Type B pancreatic cell (in vitro differentiated cells): ENCODE data around the gene TNNC1. TPM values are rescaled to one million over a fixed set of nuclear protein-coding genes. Genes with fewer than 3 reads are reported as not detected.

Source experiments
- DNase-seq: peaks from one replicate; pipeline ENCODE4 v3.0.0; 2021; ENCODE audit warnings: mixed read lengths; ENCODE audit not compliant: unreplicated experiment; ENCODE audit errors: extremely low spot score
- H3K27ac Mint-ChIP-seq: 2 replicates; pipeline ENCODE4 v1.8.0; 2021; ENCODE audit warnings: mild to moderate bottlenecking, mixed read lengths
- H3K27me3 Mint-ChIP-seq: 2 replicates; pipeline ENCODE4 v1.8.0; 2021; ENCODE audit warnings: mixed read lengths
- H3K36me3 Mint-ChIP-seq: 2 replicates; pipeline ENCODE4 v1.8.0; 2021; ENCODE audit warnings: mixed read lengths
- H3K4me1 Mint-ChIP-seq: one replicate; pipeline ENCODE4 v1.8.0; 2021; ENCODE audit warnings: mixed read lengths; ENCODE audit not compliant: unreplicated experiment
- H3K4me3 Mint-ChIP-seq: 2 replicates; pipeline ENCODE4 v1.8.0; 2021; ENCODE audit warnings: mild to moderate bottlenecking, mixed read lengths
- H3K9me3 Mint-ChIP-seq: 2 replicates; pipeline ENCODE4 v1.8.0; 2021; ENCODE audit warnings: mixed read lengths
- CTCF ChIP-seq: fragments of 200-600 bp; sonication (generic); conservative IDR thresholded peaks from 2 replicates; pipeline ENCODE4 v1.5.0; 2021; ENCODE audit warnings: antibody characterized with exemption, mild to moderate bottlenecking
- total RNA-seq: library from RNA; stranded (reverse); gene quantifications from 2 replicates; pipeline ENCODE4 v1.2.1, GENCODE V29; 2021; ENCODE audit warnings: low replicate concordance

TNNC1 gene
- total RNA-seq, 1 donor from 2014 or later: 6.6 TPM

DNA sequence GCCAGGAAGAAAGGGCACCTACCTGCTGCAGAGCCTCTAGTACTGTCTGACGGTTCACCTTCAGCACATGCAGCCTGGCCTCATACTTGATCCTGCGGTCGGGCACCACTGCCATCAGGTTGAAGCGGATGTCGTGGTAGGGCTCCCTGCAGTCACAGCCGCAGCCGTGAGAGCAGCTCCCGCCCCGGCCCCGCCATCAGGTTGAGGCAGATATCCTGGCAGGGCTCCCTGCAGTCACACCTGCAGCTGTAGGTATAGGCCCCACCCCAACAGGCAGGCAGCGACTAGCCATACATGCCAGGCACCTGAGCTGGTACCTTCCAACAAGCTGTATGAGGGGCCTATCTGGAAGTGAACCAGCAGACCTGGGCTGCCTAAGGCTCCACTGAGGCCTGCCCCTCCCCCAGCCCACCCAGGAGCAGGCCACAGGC is 47.6 kb downstream of the TNNC1 start:
- H3K4me1 Mint-ChIP-seq: peaks cover 11% of the 10 kb centered on the region
- H3K36me3 Mint-ChIP-seq: peaks cover 15% of the 10 kb centered on the region
- no peak for TF ChIP-seq CTCF

GRCh38 chr3:52405601-52406110 is 48.2 kb downstream of the TNNC1 start:
- no peak for TF ChIP-seq CTCF
- Mint-ChIP-seq H3K27me3 (no peaks in the 10 kb centered on the region), H3K9me3 (no peaks in the 10 kb centered on the region), H3K36me3 (peaks cover 15% of the 10 kb centered on the region), H3K4me1 (peaks cover 8% of the 10 kb centered on the region), H3K27ac (no peak overlapping the region), H3K4me3 (no peak overlapping the region)
- DNase-seq: no peak

More for the DNA sequence above, 47.6 kb downstream of the TNNC1 start:
- H3K27me3 Mint-ChIP-seq: no peaks in the 10 kb centered on the region
- H3K27ac Mint-ChIP-seq: no peak overlapping the region
- H3K9me3 Mint-ChIP-seq: no peaks in the 10 kb centered on the region
- no peak for DNase-seq
- no peak overlapping the region for H3K4me3 Mint-ChIP-seq

DNA sequence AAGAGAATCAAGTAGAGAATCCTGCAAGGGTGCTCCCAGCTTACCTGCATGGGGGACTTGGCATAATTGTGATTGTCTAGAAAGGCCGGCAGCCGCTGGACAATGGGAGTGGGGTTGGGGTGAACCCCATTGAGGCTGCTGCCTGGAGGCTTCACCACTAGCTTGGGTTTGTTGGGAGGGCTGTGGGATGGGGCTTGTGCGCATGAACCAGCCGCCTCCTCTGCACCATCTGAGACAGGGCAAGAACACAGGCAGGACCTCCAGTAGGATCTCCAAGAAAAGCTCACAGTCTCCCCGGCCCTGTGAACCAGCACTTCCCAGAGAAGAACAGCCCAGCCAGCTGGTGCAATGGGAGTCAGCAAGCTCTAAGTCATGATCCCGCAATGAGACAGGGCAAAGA is 48.8 kb downstream of the TNNC1 start:
- Mint-ChIP-seq H3K4me3 (no peak overlapping the region), H3K27me3 (no peaks in the 10 kb centered on the region), H3K36me3 (peaks cover 15% of the 10 kb centered on the region), H3K9me3 (no peaks in the 10 kb centered on the region), H3K27ac (no peak overlapping the region), H3K4me1 (peaks cover 8% of the 10 kb centered on the region)
- no peak for TF ChIP-seq CTCF
- no peak for DNase-seq

- Mint-ChIP-seq H3K27ac (no peak overlapping the region), H3K4me3 (no peak overlapping the region), H3K4me1 (peaks cover 8% of the 10 kb centered on the region), H3K27me3 (no peaks in the 10 kb centered on the region), H3K36me3 (peaks cover 15% of the 10 kb centered on the region), H3K9me3 (no peaks in the 10 kb centered on the region)
- DNase-seq: no peak
- no peak for TF ChIP-seq CTCF
Measured at GRCh38 chr3:52404391-52404790, 49.5 kb downstream of the TNNC1 start.

GRCh38 chr3:52403955-52404354 is 49.9 kb downstream of the TNNC1 start:
- H3K4me3 Mint-ChIP-seq: no peak overlapping the region
- no peaks in the 10 kb centered on the region for H3K27me3 Mint-ChIP-seq
- no peak for TF ChIP-seq CTCF
- H3K36me3 Mint-ChIP-seq: peaks cover 15% of the 10 kb centered on the region
- no peak for DNase-seq
- peaks cover 8% of the 10 kb centered on the region for H3K4me1 Mint-ChIP-seq
- no peak overlapping the region for H3K27ac Mint-ChIP-seq
- no peaks in the 10 kb centered on the region for H3K9me3 Mint-ChIP-seq
